Liver (tissue), 9 donors: ENCODE results near the gene PRRT3. TPM values are rescaled to one million over a fixed set of nuclear protein-coding genes. Genes with fewer than 3 reads are reported as not detected.

Experiments
- DNase-seq: peaks from one replicate; pipeline ENCODE4 v3.0.0-alpha.2; 2017; ENCODE audit warnings: low spot score
- H3K27ac ChIP-seq, 2 donors: one replicate each; pipeline ENCODE4 v1.7.0; 2013; ENCODE audit warnings: inconsistent platforms in 2 of 2, low read length in 2 of 2, control low read depth in 1 of 2, low read depth in 1 of 2, mild to moderate bottlenecking in 1 of 2
- H3K27me3 ChIP-seq, 4 donors: one replicate each; pipeline versions ENCODE4 v1.6.1 to v1.7.0; 2013; ENCODE audit warnings: low read length in 3 of 4, inconsistent platforms in 1 of 4, mild to moderate bottlenecking in 1 of 4, moderate library complexity in 1 of 4; ENCODE audit not compliant: control insufficient read depth in 4 of 4, insufficient read depth in 4 of 4
- H3K36me3 ChIP-seq, 4 donors: one replicate each; pipeline versions ENCODE4 v1.6.1 to v1.7.0; 2013; ENCODE audit warnings: low read length in 3 of 4, mild to moderate bottlenecking in 3 of 4, low read depth in 1 of 4, moderate library complexity in 1 of 4; ENCODE audit not compliant: control insufficient read depth in 4 of 4, insufficient read depth in 3 of 4
- H3K4me1 ChIP-seq, 4 donors: one replicate each; pipeline versions ENCODE4 v1.6.1 to v1.7.0; 2013; ENCODE audit warnings: low read length in 3 of 4, mild to moderate bottlenecking in 3 of 4, moderate library complexity in 1 of 4; ENCODE audit not compliant: control insufficient read depth in 4 of 4, insufficient read depth in 4 of 4
- H3K4me3 ChIP-seq, 3 donors: one replicate each; pipeline versions ENCODE4 v1.6.1 to v1.7.0; 2013; ENCODE audit warnings: low read length in 3 of 3, control low read depth in 1 of 3, low read depth in 1 of 3, mild to moderate bottlenecking in 1 of 3
- H3K9ac ChIP-seq, 2 donors: one replicate each; pipeline ENCODE4 v1.7.0; 2013; ENCODE audit warnings: low read length in 2 of 2, mild to moderate bottlenecking in 2 of 2, moderate library complexity in 2 of 2, control low read depth in 1 of 2, low read depth in 1 of 2
- H3K9me3 ChIP-seq, 4 donors: one replicate each; pipeline versions ENCODE4 v1.6.1 to v1.7.0; 2013; ENCODE audit warnings: low read length in 3 of 4; ENCODE audit not compliant: control insufficient read depth in 4 of 4
- EGR1 ChIP-seq, 2 donors: IDR thresholded peaks; 2 replicates each; pipeline ENCODE4 v1.6.1; 2016 to 2018; ENCODE audit warnings: antibody characterized with exemption in 2 of 2, low read depth in 2 of 2
- FOXA1 ChIP-seq: IDR thresholded peaks from 2 replicates; pipeline ENCODE4 v1.6.1; 2016; ENCODE audit warnings: antibody characterized with exemption
- FOXA2 ChIP-seq: IDR thresholded peaks from 2 replicates; pipeline ENCODE4 v1.6.1; 2016; ENCODE audit warnings: antibody characterized with exemption
- GABPA ChIP-seq, 2 donors: IDR thresholded peaks in 1 of 2; conservative IDR thresholded peaks in 1 of 2; 2 replicates each; pipeline ENCODE4 v1.6.1; 2016; ENCODE audit warnings: antibody characterized with exemption in 2 of 2, mild to moderate bottlenecking in 1 of 2, moderate library complexity in 1 of 2
- HNF4A ChIP-seq, 2 donors: conservative IDR thresholded peaks; 2 replicates each; pipeline ENCODE4 v1.6.1; 2016; ENCODE audit warnings: antibody characterized with exemption in 2 of 2, mild to moderate bottlenecking in 2 of 2
- HNF4G ChIP-seq: IDR thresholded peaks from 2 replicates; pipeline ENCODE4 v1.6.1; 2016; ENCODE audit warnings: antibody characterized with exemption
- JUND ChIP-seq, 2 donors: IDR thresholded peaks; 2 replicates each; pipeline ENCODE4 v1.6.1; 2016; ENCODE audit warnings: antibody characterized with exemption in 2 of 2
- NR2F2 ChIP-seq: IDR thresholded peaks from 2 replicates; pipeline ENCODE4 v1.6.1; 2016; ENCODE audit warnings: antibody characterized with exemption
- RAD21 ChIP-seq, 2 donors: IDR thresholded peaks; 2 replicates each; pipeline ENCODE4 v1.6.1; 2016; ENCODE audit warnings: antibody characterized with exemption in 2 of 2, mild to moderate bottlenecking in 2 of 2
- REST ChIP-seq: IDR thresholded peaks from 2 replicates; pipeline ENCODE4 v1.6.1; 2016; ENCODE audit warnings: antibody characterized with exemption, mild to moderate bottlenecking
- SP1 ChIP-seq: IDR thresholded peaks from 2 replicates; pipeline ENCODE4 v1.6.1; 2018; ENCODE audit warnings: antibody characterized with exemption, mild to moderate bottlenecking
- TAF1 ChIP-seq: conservative IDR thresholded peaks from 2 replicates; pipeline ENCODE4 v1.6.1; 2016; ENCODE audit warnings: antibody characterized with exemption, mild to moderate bottlenecking
- YY1 ChIP-seq: IDR thresholded peaks from 2 replicates; pipeline ENCODE4 v1.6.1; 2016; ENCODE audit warnings: antibody characterized with exemption, mild to moderate bottlenecking
- ZBTB33 ChIP-seq: IDR thresholded peaks from 2 replicates; pipeline ENCODE4 v1.6.1; 2016; ENCODE audit warnings: antibody characterized with exemption
- WGBS: extraction: QIAGEN DNeasy Blood & Tissue Kit; methylation state at CpG from one replicate; pipeline ENCODE4 v1.1.7; 2013; 5-methylcytosine and 5-hydroxymethylcytosine counted together
- polyA plus RNA-seq, 2 donors: library from polyadenylated mRNA; stranded (reverse) in 1 of 2; unstranded in 1 of 2; fragments of 200-250 nt in 1 of 2; fragments of >200 nt in 1 of 2; fragmentation: Nextera tagmentation in 1 of 2; extraction: Ambion mirVana in 1 of 2; gene quantifications; one replicate each; pipeline versions ENCODE4 v1.2.1 to v1.2.3, GENCODE V29; 2013 to 2015
- total RNA-seq, 2 donors: library from RNA; depleted of rRNA; stranded (reverse); fragments of >200 nt; gene quantifications; one replicate each; pipeline ENCODE4 v1.2.3, GENCODE V29; 2014
- TF ChIP-seq, protein P1 (sequence below): IDR thresholded peaks from 2 replicates; pipeline ENCODE4 v1.6.1; 2016; ENCODE audit warnings: antibody characterized with exemption
- TF ChIP-seq, protein P2 (sequence below): IDR thresholded peaks from 2 replicates; pipeline ENCODE4 v1.6.1; 2016; ENCODE audit warnings: antibody characterized with exemption
- TF ChIP-seq, protein P3 (sequence below): fragments of 150-350 bp; IDR thresholded peaks from 2 replicates; pipeline ENCODE4 v1.5.1; 2017; ENCODE audit warnings: improper control_type of control experiment, low read depth, low read length; ENCODE audit not compliant: missing input control
- donor health status: healthy.
- donor health status: healthy.
- donor health status: healthy.
- donor health status: healthy.
- donor health status: healthy.

The PRRT3 gene
- total and polyA plus RNA-seq, 4 donors: 0.14 to 0.79 (median 0.24) TPM

DNA sequence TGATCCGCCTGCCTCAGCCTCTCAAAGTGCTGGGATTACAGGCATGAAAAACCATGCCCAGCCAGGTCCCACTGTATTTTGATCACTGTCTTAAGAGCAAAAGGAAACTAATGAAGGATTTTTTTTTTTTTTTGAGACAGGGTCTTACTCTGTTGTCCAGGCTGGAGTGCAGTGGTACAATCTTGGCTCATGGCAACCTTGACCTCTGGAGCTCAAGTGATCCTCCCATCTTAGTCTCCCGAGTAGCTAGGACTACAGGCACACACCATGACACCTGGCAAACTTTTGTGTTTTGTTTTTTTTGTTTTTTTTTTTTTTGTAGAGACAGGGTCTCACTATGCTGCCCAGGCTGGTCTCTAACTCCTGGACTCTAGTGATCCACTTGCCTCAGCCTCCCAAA, 28.0 kb upstream of the PRRT3 start:
- no peaks in the 10 kb centered on the region for H3K9me3 ChIP-seq
- no peak overlapping the region for H3K9ac ChIP-seq
- H3K27me3 ChIP-seq: no peaks in the 10 kb centered on the region
- no peak overlapping the region for H3K4me3 ChIP-seq
- H3K36me3 ChIP-seq: peaks cover 0 to 10% (median 4%) of the 10 kb centered on the region in 4 donors
- DNase-seq: no peak
- H3K4me1 ChIP-seq: peaks cover 2 to 22% (median 11%) of the 10 kb centered on the region in 4 donors
- H3K27ac ChIP-seq: no peak overlapping the region
- WGBS: 97% methylated on average over 2 of the region's 2 CpGs
- TF ChIP-seq, protein P1, sequence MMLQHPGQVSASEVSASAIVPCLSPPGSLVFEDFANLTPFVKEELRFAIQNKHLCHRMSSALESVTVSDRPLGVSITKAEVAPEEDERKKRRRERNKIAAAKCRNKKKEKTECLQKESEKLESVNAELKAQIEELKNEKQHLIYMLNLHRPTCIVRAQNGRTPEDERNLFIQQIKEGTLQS: no peak
- TF ChIP-seq, protein P2, sequence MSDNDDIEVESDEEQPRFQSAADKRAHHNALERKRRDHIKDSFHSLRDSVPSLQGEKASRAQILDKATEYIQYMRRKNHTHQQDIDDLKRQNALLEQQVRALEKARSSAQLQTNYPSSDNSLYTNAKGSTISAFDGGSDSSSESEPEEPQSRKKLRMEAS: no peak
- no peak for TF ChIP-seq HNF4A (conservative IDR thresholded peaks at IDR 0.05)
- TF ChIP-seq ZBTB33: no peak
- no peak for TF ChIP-seq JUND (IDR thresholded peaks at IDR 0.05)
- no peak for TF ChIP-seq REST
- TF ChIP-seq SP1: no peak
- no peak for TF ChIP-seq YY1
- TF ChIP-seq FOXA1: no peak
- no peak for TF ChIP-seq NR2F2
- TF ChIP-seq GABPA (IDR thresholded peaks at IDR 0.05 in 1 of 2, conservative IDR thresholded peaks at IDR 0.05 in 1 of 2): no peak
- no peak for TF ChIP-seq TAF1
- TF ChIP-seq, protein P3, sequence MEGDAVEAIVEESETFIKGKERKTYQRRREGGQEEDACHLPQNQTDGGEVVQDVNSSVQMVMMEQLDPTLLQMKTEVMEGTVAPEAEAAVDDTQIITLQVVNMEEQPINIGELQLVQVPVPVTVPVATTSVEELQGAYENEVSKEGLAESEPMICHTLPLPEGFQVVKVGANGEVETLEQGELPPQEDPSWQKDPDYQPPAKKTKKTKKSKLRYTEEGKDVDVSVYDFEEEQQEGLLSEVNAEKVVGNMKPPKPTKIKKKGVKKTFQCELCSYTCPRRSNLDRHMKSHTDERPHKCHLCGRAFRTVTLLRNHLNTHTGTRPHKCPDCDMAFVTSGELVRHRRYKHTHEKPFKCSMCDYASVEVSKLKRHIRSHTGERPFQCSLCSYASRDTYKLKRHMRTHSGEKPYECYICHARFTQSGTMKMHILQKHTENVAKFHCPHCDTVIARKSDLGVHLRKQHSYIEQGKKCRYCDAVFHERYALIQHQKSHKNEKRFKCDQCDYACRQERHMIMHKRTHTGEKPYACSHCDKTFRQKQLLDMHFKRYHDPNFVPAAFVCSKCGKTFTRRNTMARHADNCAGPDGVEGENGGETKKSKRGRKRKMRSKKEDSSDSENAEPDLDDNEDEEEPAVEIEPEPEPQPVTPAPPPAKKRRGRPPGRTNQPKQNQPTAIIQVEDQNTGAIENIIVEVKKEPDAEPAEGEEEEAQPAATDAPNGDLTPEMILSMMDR: no peak
- no peak for TF ChIP-seq FOXA2
- TF ChIP-seq HNF4G: no peak
- TF ChIP-seq RAD21 (IDR thresholded peaks at IDR 0.05): no peak
- no peak for TF ChIP-seq EGR1 (IDR thresholded peaks at IDR 0.05; ENCODE audit: low read depth in 2 of 2)
